ENCODE measurements around the gene GPC6. TPM values are rescaled to one million over a fixed set of nuclear protein-coding genes. Genes with fewer than 3 reads are reported as not detected.

The GPC6 gene
- total and polyA plus RNA-seq, 10 donors: 0.22 to 9.3 (median 4.5) TPM

DNA sequence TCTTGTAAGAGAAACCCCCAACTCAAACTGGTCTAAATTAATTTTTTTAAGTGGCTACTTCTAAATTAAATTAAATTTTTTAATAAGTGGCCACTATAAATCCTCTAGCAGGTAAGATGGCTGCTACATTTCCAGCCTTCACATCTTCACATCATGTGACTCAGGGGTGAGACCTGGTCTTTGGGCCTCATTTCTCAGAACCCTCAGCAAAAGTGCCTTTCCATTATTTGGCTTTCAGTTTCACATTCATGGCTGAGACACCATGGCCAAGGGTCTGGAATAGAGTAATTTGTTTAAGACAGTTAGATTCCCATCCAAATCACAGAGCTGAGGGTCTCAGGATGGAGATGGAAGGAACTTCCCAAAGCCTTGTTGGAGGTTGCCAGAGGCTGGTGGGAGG lies 1205.4 kb downstream of the GPC6 start:
- no peaks in the 10 kb centered on the region for H3K27me3 ChIP-seq (replicated peaks in 1 of 7)

DNA sequence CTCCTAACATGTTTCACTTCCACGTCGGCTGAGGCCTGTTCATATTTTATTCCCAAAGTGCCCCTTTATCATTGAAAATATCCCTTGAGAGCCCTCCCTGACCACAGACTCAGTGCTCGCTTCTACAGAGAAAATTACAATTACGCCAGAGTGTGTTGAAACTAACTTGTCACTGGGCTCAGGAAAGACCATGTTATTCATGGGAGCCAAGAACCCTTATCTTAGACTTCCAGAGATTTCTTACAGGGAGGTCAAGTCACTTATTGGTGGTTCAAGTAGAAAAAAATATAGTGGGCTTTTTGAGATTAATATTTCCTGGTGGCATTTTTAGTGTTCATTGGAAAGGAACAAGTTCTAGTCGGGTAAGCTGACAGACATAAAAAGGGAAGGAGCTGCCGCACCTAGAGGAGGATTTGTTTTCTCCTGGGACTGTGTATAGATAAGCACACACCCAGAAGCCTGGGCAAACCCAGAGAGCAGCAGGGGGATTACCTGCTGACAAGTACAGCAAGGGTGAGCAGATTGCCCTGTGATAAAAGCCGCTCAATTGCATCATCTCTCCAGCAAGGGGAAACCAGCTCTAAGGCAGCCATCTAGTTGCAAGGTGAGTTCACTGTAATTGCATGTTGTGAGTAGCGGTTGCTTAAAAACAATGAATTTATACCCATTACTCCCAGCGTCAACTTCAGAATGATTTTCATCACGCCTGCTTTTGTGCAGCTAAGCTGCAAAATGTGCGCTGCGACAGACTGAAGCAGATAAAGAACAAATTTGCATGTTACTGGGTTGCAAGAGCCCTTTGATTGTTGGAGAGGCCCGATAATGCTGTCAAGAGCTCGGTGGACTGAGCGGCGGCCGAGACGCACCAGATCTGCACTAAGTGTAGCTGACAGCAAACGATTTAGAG lies 1206.7 kb downstream of the GPC6 start:
- no peaks in the 10 kb centered on the region for H3K4me1 ChIP-seq
- H3K4me3 ChIP-seq: no peak overlapping the region
- H3K36me3 ChIP-seq: no peaks in the 10 kb centered on the region
- DNase-seq: no peak
- no peaks in the 10 kb centered on the region for H3K9me3 ChIP-seq
- WGBS, 5 donors: 60 to 66% (median 65%) methylated on average over 19 of the region's 19 CpGs
- H3K27ac ChIP-seq: no peak overlapping the region
- H3K27me3 ChIP-seq (replicated peaks in 1 of 7): no peaks in the 10 kb centered on the region
- TF ChIP-seq POLR2AphosphoS5 (IDR thresholded peaks at IDR 0.05): no peak
- TF ChIP-seq, protein P1, sequence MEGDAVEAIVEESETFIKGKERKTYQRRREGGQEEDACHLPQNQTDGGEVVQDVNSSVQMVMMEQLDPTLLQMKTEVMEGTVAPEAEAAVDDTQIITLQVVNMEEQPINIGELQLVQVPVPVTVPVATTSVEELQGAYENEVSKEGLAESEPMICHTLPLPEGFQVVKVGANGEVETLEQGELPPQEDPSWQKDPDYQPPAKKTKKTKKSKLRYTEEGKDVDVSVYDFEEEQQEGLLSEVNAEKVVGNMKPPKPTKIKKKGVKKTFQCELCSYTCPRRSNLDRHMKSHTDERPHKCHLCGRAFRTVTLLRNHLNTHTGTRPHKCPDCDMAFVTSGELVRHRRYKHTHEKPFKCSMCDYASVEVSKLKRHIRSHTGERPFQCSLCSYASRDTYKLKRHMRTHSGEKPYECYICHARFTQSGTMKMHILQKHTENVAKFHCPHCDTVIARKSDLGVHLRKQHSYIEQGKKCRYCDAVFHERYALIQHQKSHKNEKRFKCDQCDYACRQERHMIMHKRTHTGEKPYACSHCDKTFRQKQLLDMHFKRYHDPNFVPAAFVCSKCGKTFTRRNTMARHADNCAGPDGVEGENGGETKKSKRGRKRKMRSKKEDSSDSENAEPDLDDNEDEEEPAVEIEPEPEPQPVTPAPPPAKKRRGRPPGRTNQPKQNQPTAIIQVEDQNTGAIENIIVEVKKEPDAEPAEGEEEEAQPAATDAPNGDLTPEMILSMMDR (IDR thresholded peaks at IDR 0.05 in 8 of 11, conservative IDR thresholded peaks at IDR 0.05 in 3 of 11): no peak
- TF ChIP-seq POLR2A (IDR thresholded peaks at IDR 0.05): no peak
- intact Hi-C loops (cut with DNase I; ENCODE audit: low total_unique reads): loop anchor here (5.0 kb wide), 1 partner anchor 184 kb away; no protein-coding TSS in a partner anchor

More for the DNA sequence above, 1205.4 kb downstream of the GPC6 start:
- intact Hi-C loops (cut with DNase I; ENCODE audit: low total_unique reads): loop anchor here (5.0 kb wide), 1 partner anchor 185 kb away; no protein-coding TSS in a partner anchor
- H3K4me1 ChIP-seq: no peaks in the 10 kb centered on the region
- DNase-seq: no peak
- TF ChIP-seq POLR2AphosphoS5 (IDR thresholded peaks at IDR 0.05): no peak
- no peak for TF ChIP-seq POLR2A (IDR thresholded peaks at IDR 0.05)
- no peaks in the 10 kb centered on the region for H3K36me3 ChIP-seq
- H3K27ac ChIP-seq: no peak overlapping the region
- H3K4me3 ChIP-seq: no peak overlapping the region
- H3K9me3 ChIP-seq: no peaks in the 10 kb centered on the region

DNA sequence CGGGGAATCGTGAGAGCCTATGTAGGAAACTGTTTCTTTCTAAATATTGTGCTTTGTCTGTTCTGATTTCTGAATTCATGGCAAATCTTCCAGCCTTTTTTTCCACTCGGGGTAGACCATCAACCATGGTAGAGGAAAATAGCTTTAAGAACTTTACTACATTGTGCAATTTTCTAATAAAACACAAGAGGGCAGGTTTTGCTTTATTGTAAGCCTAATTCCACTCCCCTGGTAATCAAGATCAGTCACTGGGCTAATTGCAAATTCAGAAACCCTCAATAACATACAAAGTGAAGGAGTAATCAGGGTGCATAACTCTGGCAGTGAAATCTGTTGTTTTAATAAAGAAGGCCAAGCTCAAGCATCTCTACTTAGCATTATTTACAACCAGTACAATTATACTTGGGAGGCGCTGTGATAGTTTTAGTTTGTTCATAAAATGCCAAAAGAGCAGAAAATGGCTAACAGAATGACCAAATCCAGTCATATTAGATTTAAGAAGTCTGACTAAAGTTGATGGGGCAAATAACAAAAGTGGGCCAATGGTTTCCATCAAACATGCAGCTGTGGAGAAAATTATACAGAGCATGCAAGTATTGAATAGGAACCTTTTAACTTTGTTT lies 1209.1 kb downstream of the GPC6 start:
- no peak overlapping the region for H3K27ac ChIP-seq

GRCh38 chr13:94444826-94445225 lies 1218.2 kb downstream of the GPC6 start:
- intact Hi-C loops (cut with DNase I; ENCODE audit: low total_unique reads): no loop called here
- Histone ChIP-seq H3K27me3 (replicated peaks in 1 of 7) (no peaks in the 10 kb centered on the region), H3K4me3 (no peak overlapping the region), H3K9me3 (peaks cover 0 to 3% (median 0%) of the 10 kb centered on the region in 8 donors), H3K36me3 (no peaks in the 10 kb centered on the region), H3K4me1 (no peaks in the 10 kb centered on the region), H3K27ac (no peak overlapping the region)
- TF ChIP-seq, protein P1 (IDR thresholded peaks at IDR 0.05 in 8 of 11, conservative IDR thresholded peaks at IDR 0.05 in 3 of 11): no peak
- no peak for TF ChIP-seq POLR2A (IDR thresholded peaks at IDR 0.05)
- no peak for TF ChIP-seq POLR2AphosphoS5 (IDR thresholded peaks at IDR 0.05)
- no peak for DNase-seq

More for the DNA sequence above, 1209.1 kb downstream of the GPC6 start:
- no peaks in the 10 kb centered on the region for H3K27me3 ChIP-seq (replicated peaks in 1 of 7)
- WGBS, 5 donors: 45 to 55% (median 49%) methylated on average over 4 of the region's 4 CpGs
- H3K36me3 ChIP-seq: no peaks in the 10 kb centered on the region
- no peaks in the 10 kb centered on the region for H3K9me3 ChIP-seq
- H3K4me3 ChIP-seq: no peak overlapping the region
- TF ChIP-seq, protein P1 (IDR thresholded peaks at IDR 0.05 in 8 of 11, conservative IDR thresholded peaks at IDR 0.05 in 3 of 11): peak in 10 of 11 experiments; percentile 31 to 66 (median 50)
- no peak for TF ChIP-seq POLR2AphosphoS5 (IDR thresholded peaks at IDR 0.05)
- intact Hi-C loops (cut with DNase I; ENCODE audit: low total_unique reads): no loop called here
- DNase-seq: no peak
- no peaks in the 10 kb centered on the region for H3K4me1 ChIP-seq
